ENCODE results near the gene TBX18.

Gene TBX18

GRCh38 chr6:84728602-84729001 lies 35.8 kb downstream of the TBX18 start:
- no peak for DNase-seq (ENCODE audit: low spot score)
- no peak for TF ChIP-seq CTCF (IDR thresholded peaks at IDR 0.05; ENCODE audit: extremely low read depth, insufficient read depth, missing control alignments)
- in situ Hi-C loops (cut with MboI; ENCODE audit: low pct_unique_long_range_greater_than_20kb, low sequenced_read_pairs, unreplicated experiment), result no loop called here

- in situ Hi-C loops (cut with MboI; ENCODE audit: low pct_unique_long_range_greater_than_20kb, low sequenced_read_pairs, unreplicated experiment), result no loop called here
- no peak for DNase-seq (ENCODE audit: low spot score)
- no peak for TF ChIP-seq CTCF (IDR thresholded peaks at IDR 0.05; ENCODE audit: extremely low read depth, insufficient read depth, missing control alignments)
Measured at GRCh38 chr6:84719152-84719551, 45.2 kb downstream of the TBX18 start.

GRCh38 chr6:84718038-84718955 lies 46.1 kb downstream of the TBX18 start:
- in situ Hi-C loops (cut with MboI; ENCODE audit: low pct_unique_long_range_greater_than_20kb, low sequenced_read_pairs, unreplicated experiment), result no loop called here
- TF ChIP-seq CTCF (IDR thresholded peaks at IDR 0.05; ENCODE audit: extremely low read depth, insufficient read depth, missing control alignments), result no peak
- DNase-seq (ENCODE audit: low spot score), result no peak

GRCh38 chr6:84709121-84709520 lies 55.3 kb downstream of the TBX18 start:
- no peak for DNase-seq (ENCODE audit: low spot score)
- no peak for TF ChIP-seq CTCF (IDR thresholded peaks at IDR 0.05; ENCODE audit: extremely low read depth, insufficient read depth, missing control alignments)
- in situ Hi-C loops (cut with MboI; ENCODE audit: low pct_unique_long_range_greater_than_20kb, low sequenced_read_pairs, unreplicated experiment), result no loop called here

GRCh38 chr6:84707171-84707570 lies 57.2 kb downstream of the TBX18 start:
- DNase-seq (ENCODE audit: low spot score), result no peak
- in situ Hi-C loops (cut with MboI; ENCODE audit: low pct_unique_long_range_greater_than_20kb, low sequenced_read_pairs, unreplicated experiment), result no loop called here
- no peak for TF ChIP-seq CTCF (IDR thresholded peaks at IDR 0.05; ENCODE audit: extremely low read depth, insufficient read depth, missing control alignments)

- DNase-seq (ENCODE audit: low spot score), result no peak
- no peak for TF ChIP-seq CTCF (IDR thresholded peaks at IDR 0.05; ENCODE audit: extremely low read depth, insufficient read depth, missing control alignments)
- in situ Hi-C loops (cut with MboI; ENCODE audit: low pct_unique_long_range_greater_than_20kb, low sequenced_read_pairs, unreplicated experiment), result no loop called here
Measured at GRCh38 chr6:84696166-84696565, 68.2 kb downstream of the TBX18 start.
